ENCODE measurements around the gene PLAAT4.

PLAAT4 gene

DNA sequence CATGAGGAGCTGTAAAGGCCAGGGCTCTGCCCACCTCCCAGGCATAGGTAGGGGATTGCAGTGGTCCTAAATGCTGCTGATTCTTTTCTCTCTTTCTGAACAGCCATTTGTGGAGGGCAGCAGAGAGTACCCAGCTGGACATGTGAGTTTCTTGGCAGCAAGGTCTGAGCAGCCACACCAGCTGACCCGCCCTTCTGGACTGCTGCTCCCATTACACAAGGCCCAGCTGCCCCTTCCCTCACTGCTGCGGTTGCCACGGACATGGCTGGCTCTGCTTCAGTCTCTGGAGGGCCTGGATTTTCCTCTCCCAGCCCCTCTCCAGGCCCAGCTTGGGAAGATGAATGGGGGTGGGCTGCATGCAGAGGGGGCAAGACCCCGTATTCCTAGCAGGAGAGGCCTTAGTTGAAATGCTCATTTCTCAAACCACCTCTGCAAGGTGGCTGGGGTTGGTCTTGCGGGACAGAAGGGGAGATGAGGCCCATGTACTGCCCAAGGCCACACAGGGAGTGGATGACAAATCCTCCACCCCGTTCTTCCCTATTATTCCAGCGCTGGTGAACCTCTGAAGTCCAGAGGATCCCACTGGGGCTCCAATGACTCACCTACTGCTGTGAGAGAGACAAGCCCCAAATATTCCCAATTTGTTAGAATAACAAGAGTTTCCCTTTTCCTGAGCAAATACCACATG is 26.1 kb upstream of the PLAAT4 start:
- Histone ChIP-seq H4K20me1 (ENCODE audit: insufficient read depth, low read length) (no peaks in the 10 kb centered on the region), H3K9me3 (ENCODE audit: insufficient read depth, low read length, severe bottlenecking) (no peaks in the 10 kb centered on the region), H3K4me2 (ENCODE audit: insufficient read depth, low read length) (no peak overlapping the region), H3K79me2 (ENCODE audit: insufficient read depth, low read length) (no peaks in the 10 kb centered on the region), H2AFZ (ENCODE audit: low read depth, low read length) (no peak overlapping the region), H3K27me3 (ENCODE audit: insufficient read depth, low read length, poor library complexity) (no peaks in the 10 kb centered on the region), H3K4me1 (ENCODE audit: insufficient read depth, low read length) (no peaks in the 10 kb centered on the region), H3K9ac (ENCODE audit: low read depth, low read length) (no peak overlapping the region), H3K36me3 (ENCODE audit: insufficient read depth, low read length) (no peaks in the 10 kb centered on the region), H3K4me3 (ENCODE audit: low read depth in 1 of 2, low read length in 2 of 2) (no peak overlapping the region), H3K27ac (ENCODE audit: low read length) (no peak overlapping the region)
- no peak for ATAC-seq (ENCODE audit: insufficient read depth, low read depth)
- no peak for DNase-seq
- no peak for TF ChIP-seq EZH2 (IDR thresholded peaks at IDR 0.05; ENCODE audit: borderline replicate concordance, low read depth, low read length, severe bottlenecking)
- TF ChIP-seq, protein P1, sequence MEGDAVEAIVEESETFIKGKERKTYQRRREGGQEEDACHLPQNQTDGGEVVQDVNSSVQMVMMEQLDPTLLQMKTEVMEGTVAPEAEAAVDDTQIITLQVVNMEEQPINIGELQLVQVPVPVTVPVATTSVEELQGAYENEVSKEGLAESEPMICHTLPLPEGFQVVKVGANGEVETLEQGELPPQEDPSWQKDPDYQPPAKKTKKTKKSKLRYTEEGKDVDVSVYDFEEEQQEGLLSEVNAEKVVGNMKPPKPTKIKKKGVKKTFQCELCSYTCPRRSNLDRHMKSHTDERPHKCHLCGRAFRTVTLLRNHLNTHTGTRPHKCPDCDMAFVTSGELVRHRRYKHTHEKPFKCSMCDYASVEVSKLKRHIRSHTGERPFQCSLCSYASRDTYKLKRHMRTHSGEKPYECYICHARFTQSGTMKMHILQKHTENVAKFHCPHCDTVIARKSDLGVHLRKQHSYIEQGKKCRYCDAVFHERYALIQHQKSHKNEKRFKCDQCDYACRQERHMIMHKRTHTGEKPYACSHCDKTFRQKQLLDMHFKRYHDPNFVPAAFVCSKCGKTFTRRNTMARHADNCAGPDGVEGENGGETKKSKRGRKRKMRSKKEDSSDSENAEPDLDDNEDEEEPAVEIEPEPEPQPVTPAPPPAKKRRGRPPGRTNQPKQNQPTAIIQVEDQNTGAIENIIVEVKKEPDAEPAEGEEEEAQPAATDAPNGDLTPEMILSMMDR (IDR thresholded peaks at IDR 0.05; ENCODE audit: borderline replicate concordance, extremely low read depth, low read length, poor library complexity, severe bottlenecking), result no peak

DNA sequence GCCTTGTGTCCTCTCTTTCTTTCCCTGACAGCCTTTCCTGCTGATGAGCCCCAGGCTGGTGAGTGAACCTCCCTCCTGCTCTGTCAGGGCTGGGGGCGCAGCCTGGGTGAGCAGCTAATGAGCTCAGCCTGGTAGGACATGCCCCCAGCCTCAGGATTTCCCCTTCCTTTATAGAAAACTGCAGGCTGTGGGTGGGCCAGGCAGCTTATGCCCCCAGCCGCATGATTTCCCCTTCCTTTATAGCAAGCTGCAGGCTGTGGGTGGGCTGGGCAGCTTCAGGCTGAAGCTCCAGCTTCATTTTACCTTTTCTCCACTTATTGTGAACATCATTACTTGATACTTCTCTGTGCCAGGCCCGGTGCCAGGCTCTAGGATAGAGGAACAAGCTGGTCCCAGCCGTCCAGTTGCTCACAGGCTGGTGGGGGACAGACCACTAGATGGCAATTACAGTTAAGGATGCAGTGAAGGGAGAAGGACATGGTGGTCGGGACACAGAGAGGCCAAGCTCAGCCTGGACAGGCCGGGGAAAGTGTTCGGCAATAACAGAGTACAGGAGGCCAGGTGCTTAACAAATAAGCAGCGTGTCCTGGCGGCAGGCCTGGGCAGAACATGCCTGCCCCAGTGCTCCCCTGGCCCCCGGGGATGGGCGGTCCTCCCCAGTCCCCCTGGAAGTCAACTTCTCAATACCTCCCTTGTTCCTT is 25.4 kb upstream of the PLAAT4 start:
- H3K4me2 ChIP-seq (ENCODE audit: insufficient read depth, low read length), result no peak overlapping the region
- ATAC-seq (ENCODE audit: insufficient read depth, low read depth) (no peak), DNase-seq (no peak)
- H3K36me3 ChIP-seq (ENCODE audit: insufficient read depth, low read length), result no peaks in the 10 kb centered on the region
- no peak overlapping the region for H3K9ac ChIP-seq (ENCODE audit: low read depth, low read length)
- H4K20me1 ChIP-seq (ENCODE audit: insufficient read depth, low read length), result no peaks in the 10 kb centered on the region
- H2AFZ ChIP-seq (ENCODE audit: low read depth, low read length), result no peak overlapping the region
- H3K27ac ChIP-seq (ENCODE audit: low read length), result no peak overlapping the region
- H3K79me2 ChIP-seq (ENCODE audit: insufficient read depth, low read length), result no peaks in the 10 kb centered on the region
- no peak overlapping the region for H3K4me3 ChIP-seq (ENCODE audit: low read depth in 1 of 2, low read length in 2 of 2)
- no peaks in the 10 kb centered on the region for H3K27me3 ChIP-seq (ENCODE audit: insufficient read depth, low read length, poor library complexity)
- H3K9me3 ChIP-seq (ENCODE audit: insufficient read depth, low read length, severe bottlenecking), result no peaks in the 10 kb centered on the region
- TF ChIP-seq EZH2 (IDR thresholded peaks at IDR 0.05; ENCODE audit: borderline replicate concordance, low read depth, low read length, severe bottlenecking), result no peak
- TF ChIP-seq, protein P1 (IDR thresholded peaks at IDR 0.05; ENCODE audit: borderline replicate concordance, extremely low read depth, low read length, poor library complexity, severe bottlenecking), result no peak
- H3K4me1 ChIP-seq (ENCODE audit: insufficient read depth, low read length), result no peaks in the 10 kb centered on the region

DNA sequence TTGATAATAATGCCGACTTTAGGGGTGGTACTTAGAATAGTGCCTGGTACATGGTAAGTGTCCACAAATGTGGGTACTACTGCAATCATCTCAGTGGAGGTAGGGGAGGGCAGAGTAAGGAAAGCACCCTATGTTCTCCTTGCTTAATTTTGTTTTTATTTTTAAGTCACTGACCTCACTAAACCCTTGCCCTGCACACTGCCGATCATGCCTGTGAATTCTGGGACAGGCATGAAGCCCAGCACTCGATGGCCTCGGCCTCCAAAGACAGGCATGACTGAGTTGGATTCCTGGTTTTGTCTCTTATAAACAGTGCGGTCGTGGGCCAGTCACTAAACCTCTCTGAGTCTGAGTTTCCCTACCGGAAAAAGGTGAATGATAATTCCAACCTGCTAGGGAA is 23.8 kb upstream of the PLAAT4 start:
- no peak for ATAC-seq (ENCODE audit: insufficient read depth, low read depth)
- TF ChIP-seq, protein P1 (IDR thresholded peaks at IDR 0.05; ENCODE audit: borderline replicate concordance, extremely low read depth, low read length, poor library complexity, severe bottlenecking), result no peak
- TF ChIP-seq EZH2 (IDR thresholded peaks at IDR 0.05; ENCODE audit: borderline replicate concordance, low read depth, low read length, severe bottlenecking), result no peak

More for the DNA sequence above, 23.8 kb upstream of the PLAAT4 start:
- H3K9ac ChIP-seq (ENCODE audit: low read depth, low read length), result no peak overlapping the region
- no peak overlapping the region for H3K27ac ChIP-seq (ENCODE audit: low read length)
- no peaks in the 10 kb centered on the region for H3K79me2 ChIP-seq (ENCODE audit: insufficient read depth, low read length)
- no peaks in the 10 kb centered on the region for H3K4me1 ChIP-seq (ENCODE audit: insufficient read depth, low read length)
- H3K4me2 ChIP-seq (ENCODE audit: insufficient read depth, low read length), result no peak overlapping the region
- no peak overlapping the region for H3K4me3 ChIP-seq (ENCODE audit: low read depth in 1 of 2, low read length in 2 of 2)
- H2AFZ ChIP-seq (ENCODE audit: low read depth, low read length), result no peak overlapping the region
- H3K9me3 ChIP-seq (ENCODE audit: insufficient read depth, low read length, severe bottlenecking), result no peaks in the 10 kb centered on the region
- DNase-seq, result no peak
- no peaks in the 10 kb centered on the region for H3K36me3 ChIP-seq (ENCODE audit: insufficient read depth, low read length)
- H3K27me3 ChIP-seq (ENCODE audit: insufficient read depth, low read length, poor library complexity), result no peaks in the 10 kb centered on the region
- no peaks in the 10 kb centered on the region for H4K20me1 ChIP-seq (ENCODE audit: insufficient read depth, low read length)
